ENCODE measurements around the gene ALG1.

Gene ALG1

DNA sequence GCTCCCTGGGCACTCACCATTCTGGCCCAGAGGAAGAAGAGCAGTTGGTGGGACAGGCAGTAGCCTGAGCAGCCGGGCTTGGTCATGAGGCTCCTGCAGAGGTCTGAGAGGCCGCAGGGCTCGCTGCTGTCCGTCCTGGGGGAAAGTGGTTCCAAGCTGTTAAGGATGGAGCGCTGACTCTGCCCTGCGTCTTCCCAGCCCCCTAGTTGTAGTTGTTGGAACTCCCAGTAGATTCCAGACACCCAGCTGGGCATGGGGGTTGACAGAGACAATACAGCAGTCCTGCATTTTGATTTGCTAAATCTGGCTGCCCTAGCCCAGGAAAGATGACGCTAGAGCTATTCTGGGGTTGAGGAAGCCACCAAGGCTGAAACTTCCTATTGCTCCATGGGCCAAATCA lies 13.2 kb upstream of the ALG1 start:
- DNase-seq (ENCODE audit: extremely low spot score), result no peak
- TF ChIP-seq, protein P1, sequence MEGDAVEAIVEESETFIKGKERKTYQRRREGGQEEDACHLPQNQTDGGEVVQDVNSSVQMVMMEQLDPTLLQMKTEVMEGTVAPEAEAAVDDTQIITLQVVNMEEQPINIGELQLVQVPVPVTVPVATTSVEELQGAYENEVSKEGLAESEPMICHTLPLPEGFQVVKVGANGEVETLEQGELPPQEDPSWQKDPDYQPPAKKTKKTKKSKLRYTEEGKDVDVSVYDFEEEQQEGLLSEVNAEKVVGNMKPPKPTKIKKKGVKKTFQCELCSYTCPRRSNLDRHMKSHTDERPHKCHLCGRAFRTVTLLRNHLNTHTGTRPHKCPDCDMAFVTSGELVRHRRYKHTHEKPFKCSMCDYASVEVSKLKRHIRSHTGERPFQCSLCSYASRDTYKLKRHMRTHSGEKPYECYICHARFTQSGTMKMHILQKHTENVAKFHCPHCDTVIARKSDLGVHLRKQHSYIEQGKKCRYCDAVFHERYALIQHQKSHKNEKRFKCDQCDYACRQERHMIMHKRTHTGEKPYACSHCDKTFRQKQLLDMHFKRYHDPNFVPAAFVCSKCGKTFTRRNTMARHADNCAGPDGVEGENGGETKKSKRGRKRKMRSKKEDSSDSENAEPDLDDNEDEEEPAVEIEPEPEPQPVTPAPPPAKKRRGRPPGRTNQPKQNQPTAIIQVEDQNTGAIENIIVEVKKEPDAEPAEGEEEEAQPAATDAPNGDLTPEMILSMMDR (IDR thresholded peaks at IDR 0.05; ENCODE audit: control extremely low read depth, extremely low read depth, low read depth, missing control alignments), result no peak
- ChIA-PET POLR2A (no interaction called here), CTCF (interaction anchor here (1.4 to 2.9 kb wide), 4 partner anchors 8 to 37 kb away, joined by 3 to 18 read pairs (median 4); partner anchors contain the start of gene C16orf89)

- CTCF ChIA-PET, result interaction anchor here (1.6 to 1.8 kb wide), 2 partner anchors 10 to 25 kb away, joined by 4 read pairs; no protein-coding TSS in a partner anchor
- POLR2A ChIA-PET, result no interaction called here
- no peak for DNase-seq (ENCODE audit: extremely low spot score)
- TF ChIP-seq, protein P1 (IDR thresholded peaks at IDR 0.05; ENCODE audit: control extremely low read depth, extremely low read depth, low read depth, missing control alignments), result no peak
Observed at GRCh38 chr16:5059386-5060072, 12.1 kb upstream of the ALG1 start.

GRCh38 chr16:5060073-5060641 lies 11.5 kb upstream of the ALG1 start:
- CTCF ChIA-PET, result interaction anchor here (1.5 to 1.6 kb wide), 2 partner anchors 10 to 12 kb away, joined by 4 to 5 read pairs; partner anchors contain the start of gene ALG1
- TF ChIP-seq, protein P1 (IDR thresholded peaks at IDR 0.05; ENCODE audit: control extremely low read depth, extremely low read depth, low read depth, missing control alignments), result no peak
- no peak for DNase-seq (ENCODE audit: extremely low spot score)
- POLR2A ChIA-PET, result interaction anchor here (0.6 kb wide), 1 partner anchor 168 kb away, joined by 5 read pairs; no protein-coding TSS in a partner anchor

DNA sequence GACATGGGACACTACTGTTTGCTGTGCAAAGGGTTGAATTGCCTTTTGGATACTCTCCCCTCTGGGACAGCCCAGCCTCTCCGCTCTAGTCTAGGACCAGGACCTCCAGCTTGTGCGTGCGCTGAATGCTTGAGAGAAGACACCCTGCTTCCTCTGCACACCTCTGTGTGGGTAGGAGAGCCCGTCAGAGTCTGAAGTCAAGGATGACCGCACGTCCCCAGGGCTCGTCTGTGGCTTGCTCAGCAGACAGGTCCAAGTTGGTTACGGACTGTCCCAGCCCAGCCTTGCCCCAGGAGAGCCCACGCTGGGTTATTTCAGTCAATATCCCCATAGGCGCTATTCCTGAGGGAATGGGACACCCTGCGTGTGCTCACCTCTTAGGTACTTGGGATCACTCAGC lies 9.6 kb upstream of the ALG1 start:
- peak; percentile 60 for DNase-seq (ENCODE audit: extremely low spot score)
- TF ChIP-seq, protein P1 (IDR thresholded peaks at IDR 0.05; ENCODE audit: control extremely low read depth, extremely low read depth, low read depth, missing control alignments), result no peak
- ChIA-PET POLR2A (no interaction called here), CTCF (interaction anchor here (0.7 to 1.7 kb wide), 2 partner anchors 13 to 102 kb away, joined by 3 read pairs; no protein-coding TSS in a partner anchor)

GRCh38 chr16:5062790-5063765 lies 8.6 kb upstream of the ALG1 start:
- TF ChIP-seq, protein P1 (IDR thresholded peaks at IDR 0.05; ENCODE audit: control extremely low read depth, extremely low read depth, low read depth, missing control alignments), result no peak

DNA sequence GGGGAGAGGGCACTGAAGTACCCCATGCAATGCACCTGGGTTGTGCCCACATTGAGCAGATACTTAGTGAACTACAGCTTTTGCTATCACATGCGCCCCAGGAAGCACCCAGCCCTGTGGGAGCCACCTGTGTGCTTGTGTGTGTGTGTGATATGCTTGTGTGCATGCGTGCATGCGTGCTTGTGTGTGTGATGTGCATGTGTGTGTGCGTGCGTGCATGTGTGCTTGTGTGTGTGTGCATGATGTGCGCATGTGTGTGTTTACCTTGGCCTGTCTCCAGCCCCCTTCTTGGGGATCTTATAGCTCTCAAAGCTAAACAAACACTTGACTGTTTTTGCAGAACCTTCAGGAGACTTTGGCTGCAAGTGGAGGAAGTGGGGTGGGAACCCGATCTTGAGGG lies 6.7 kb upstream of the ALG1 start:
- TF ChIP-seq, protein P1 (IDR thresholded peaks at IDR 0.05; ENCODE audit: control extremely low read depth, extremely low read depth, low read depth, missing control alignments), result no peak
- ChIA-PET POLR2A (no interaction called here), CTCF (interaction anchor here (1.2 to 3.0 kb wide), 3 partner anchors 8 to 20 kb away, joined by 3 to 18 read pairs (median 6); no protein-coding TSS in a partner anchor)

More at GRCh38 chr16:5062790-5063765, 8.6 kb upstream of the ALG1 start:
- ChIA-PET CTCF (interaction anchor here (0.7 to 1.7 kb wide), 2 partner anchors 12 to 103 kb away, joined by 3 read pairs; no protein-coding TSS in a partner anchor), POLR2A (no interaction called here)
- no peak for DNase-seq (ENCODE audit: extremely low spot score)

More for the DNA sequence above, 6.7 kb upstream of the ALG1 start:
- no peak for DNase-seq (ENCODE audit: extremely low spot score)

Measured in GM10248 (cell line).